GM18870 (cell line): ENCODE results near the gene RNASE11.
"Not testable (repeated sequence)": the region's sequence is repeated elsewhere in the genome, so short reads cannot be mapped to it uniquely, and the experiment has no call there.

Experiments
- ATAC-seq: cut with Tn5 transposase; IDR thresholded peaks from one replicate; pipeline ENCODE4 v1.9.1; 2021; ENCODE audit warnings: moderate library complexity; ENCODE audit not compliant: unreplicated experiment

The RNASE11 gene

GRCh38 chr14:20614038-20614840 lies 26.4 kb upstream of the RNASE11 start:
- ATAC-seq = no peak

GRCh38 chr14:20613094-20614037 lies 25.6 kb upstream of the RNASE11 start:
- ATAC-seq = peak; percentile 64

- no peak for ATAC-seq
Observed at GRCh38 chr14:20612403-20612802, 24.6 kb upstream of the RNASE11 start.

- ATAC-seq = no peak
Observed at GRCh38 chr14:20611277-20611676, 23.5 kb upstream of the RNASE11 start.

GRCh38 chr14:20610002-20610765 lies 22.4 kb upstream of the RNASE11 start:
- no peak for ATAC-seq

- ATAC-seq = peak; percentile 20
Observed at GRCh38 chr14:20609215-20610001, 21.6 kb upstream of the RNASE11 start.

GRCh38 chr14:20608383-20609110 lies 20.7 kb upstream of the RNASE11 start:
- no peak for ATAC-seq

- no peak for ATAC-seq
Observed at GRCh38 chr14:20607617-20608016, 19.8 kb upstream of the RNASE11 start.

- no peak for ATAC-seq
Observed at GRCh38 chr14:20606902-20607242, 19.1 kb upstream of the RNASE11 start.

GRCh38 chr14:20606190-20606901 lies 18.5 kb upstream of the RNASE11 start:
- no peak for ATAC-seq

- no peak for ATAC-seq
Observed at GRCh38 chr14:20603813-20604690, 16.3 kb upstream of the RNASE11 start.

- ATAC-seq = no peak
Observed at GRCh38 chr14:20602583-20602982, 14.8 kb upstream of the RNASE11 start.

- no peak for ATAC-seq
Observed at GRCh38 chr14:20601522-20601921, 13.7 kb upstream of the RNASE11 start.

- ATAC-seq = no peak
Observed at GRCh38 chr14:20597108-20597507, 9.3 kb upstream of the RNASE11 start.

GRCh38 chr14:20595726-20596125 lies 7.9 kb upstream of the RNASE11 start:
- ATAC-seq = not testable (repeated sequence)

GRCh38 chr14:20592574-20592973 lies 4.8 kb upstream of the RNASE11 start:
- ATAC-seq = no peak

- no peak for ATAC-seq
Observed at GRCh38 chr14:20591235-20591634, 3.4 kb upstream of the RNASE11 start, which contains the start of gene RNASE12. TSS of gene RNASE12 (minus strand) at chr14:20591376. CDS start at chr14:20590723, 653 bp downstream.

GRCh38 chr14:20583908-20584307 lies 3.9 kb downstream of the RNASE11 start:
- no peak for ATAC-seq
